HG02885 (cell line): Measurements from ENCODE around the gene TMEM123.

Experiments used
- ATAC-seq: cut with Tn5 transposase; IDR thresholded peaks from one replicate; pipeline ENCODE4 v1.9.1; 2021; ENCODE audit warnings: mild to moderate bottlenecking; ENCODE audit not compliant: unreplicated experiment, poor library complexity

The TMEM123 gene

DNA sequence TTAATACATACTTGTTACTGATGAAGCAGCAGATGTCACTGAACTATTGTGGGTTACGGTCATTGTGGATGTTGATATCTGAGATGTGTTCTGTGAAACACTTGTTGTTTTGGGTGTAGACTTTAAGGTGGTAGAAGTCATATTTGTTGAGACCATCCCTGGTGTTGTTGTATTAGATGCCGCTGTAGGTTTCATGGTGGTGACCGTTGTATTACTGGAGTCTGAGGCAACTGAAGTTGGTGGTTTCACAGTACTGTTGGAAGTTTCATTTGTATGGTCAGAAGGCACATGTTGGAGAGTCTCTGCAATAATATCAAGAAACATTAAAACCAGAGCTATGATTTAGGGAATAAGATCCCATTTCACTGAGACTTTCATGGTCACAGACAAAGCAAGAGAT, 50.7 kb downstream of the TMEM123 start:
- no peak for ATAC-seq

DNA sequence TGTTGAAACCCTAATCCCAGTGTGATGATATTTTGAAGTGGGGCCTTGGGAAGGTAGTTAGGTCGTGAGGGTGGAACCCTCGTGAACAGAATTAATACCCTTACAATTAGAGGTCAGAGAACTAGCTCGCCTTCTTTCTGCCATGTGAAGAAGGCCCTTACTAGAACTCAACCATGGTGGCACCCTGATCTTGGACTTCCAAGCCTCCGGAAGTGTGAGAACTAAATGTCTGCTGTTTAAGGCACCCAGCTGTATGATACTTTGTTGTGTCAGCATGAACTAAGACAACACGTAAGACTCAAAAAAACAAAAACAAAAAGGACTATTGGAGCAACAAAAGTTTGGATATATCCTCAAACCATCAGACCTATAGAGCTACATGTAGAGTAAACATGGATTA, 52.0 kb downstream of the TMEM123 start:
- ATAC-seq: no peak

DNA sequence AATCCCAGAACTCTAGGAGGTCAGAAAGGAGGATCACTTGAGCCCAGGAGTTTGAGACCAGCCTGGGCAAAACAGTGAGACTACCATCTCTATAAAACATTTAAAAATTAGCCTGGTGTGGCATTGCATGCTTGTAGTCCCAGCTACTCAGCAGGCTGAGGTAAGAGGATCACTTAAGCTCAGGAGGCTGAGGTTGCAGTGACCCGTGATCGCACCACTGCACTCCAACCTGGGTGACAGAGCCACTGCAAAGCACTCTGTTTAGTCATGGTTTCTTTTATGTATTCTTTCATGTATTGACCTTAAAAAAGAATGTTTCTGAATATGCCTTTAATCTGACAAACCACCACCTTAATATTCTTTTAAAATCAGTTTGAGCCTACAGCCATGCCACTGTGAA, 53.4 kb downstream of the TMEM123 start:
- ATAC-seq: no peak

DNA sequence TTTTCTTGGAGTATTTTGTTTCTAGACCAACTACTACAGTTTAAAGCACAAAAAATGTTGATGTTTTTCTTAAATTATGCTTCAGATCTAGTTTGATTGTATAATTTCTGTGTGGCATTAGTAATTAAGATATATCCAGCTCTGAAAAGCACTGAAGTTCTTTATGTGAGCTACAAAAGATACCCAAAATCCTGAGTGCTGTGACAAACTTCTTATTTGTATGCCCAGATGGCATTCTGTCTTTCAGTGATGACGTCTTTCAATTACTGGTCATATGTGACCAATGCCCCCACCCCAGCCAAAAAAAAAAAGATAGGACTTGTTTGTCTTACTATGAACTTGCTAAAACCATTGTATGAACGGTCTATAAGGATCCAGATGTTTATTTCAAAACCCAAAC, 54.3 kb downstream of the TMEM123 start:
- no peak for ATAC-seq

DNA sequence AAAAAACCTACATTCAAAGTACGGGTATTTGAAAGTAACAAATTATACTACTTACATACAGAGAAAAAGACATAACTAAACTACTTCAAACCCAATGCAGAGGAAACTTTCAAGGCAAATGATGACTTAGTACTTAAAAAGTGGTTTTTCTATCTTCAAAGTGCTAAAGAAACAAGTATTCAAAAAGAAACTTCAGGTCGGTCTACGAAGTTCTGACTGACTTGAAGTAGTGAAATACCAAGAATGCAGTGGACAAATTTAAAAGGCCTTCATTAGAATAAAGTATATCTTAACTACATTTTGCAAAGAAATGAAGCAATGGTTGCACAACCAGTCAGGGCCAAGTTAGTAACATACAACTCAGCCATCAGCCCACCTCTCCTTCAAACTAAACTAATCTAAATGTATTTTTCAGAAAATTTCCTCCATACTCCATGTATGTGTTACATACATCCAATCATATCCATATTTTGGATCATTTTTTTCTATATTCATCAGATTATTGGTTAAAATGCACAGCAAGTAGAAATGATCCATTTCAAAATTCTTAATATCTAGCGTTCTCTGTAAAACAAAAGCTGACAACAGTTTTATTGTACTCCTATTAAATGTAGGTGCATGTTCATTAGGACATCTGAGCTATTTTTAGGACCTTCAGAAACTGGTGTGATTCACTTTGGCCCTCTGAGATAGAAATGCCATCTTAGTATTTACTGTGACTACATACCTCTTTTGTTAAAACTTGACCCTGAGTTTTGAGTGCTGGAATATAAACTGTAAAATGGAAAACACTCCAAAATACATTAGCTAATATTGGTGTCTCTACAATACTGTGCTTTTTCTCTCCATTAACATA, 55.6 kb downstream of the TMEM123 start:
- no peak for ATAC-seq

DNA sequence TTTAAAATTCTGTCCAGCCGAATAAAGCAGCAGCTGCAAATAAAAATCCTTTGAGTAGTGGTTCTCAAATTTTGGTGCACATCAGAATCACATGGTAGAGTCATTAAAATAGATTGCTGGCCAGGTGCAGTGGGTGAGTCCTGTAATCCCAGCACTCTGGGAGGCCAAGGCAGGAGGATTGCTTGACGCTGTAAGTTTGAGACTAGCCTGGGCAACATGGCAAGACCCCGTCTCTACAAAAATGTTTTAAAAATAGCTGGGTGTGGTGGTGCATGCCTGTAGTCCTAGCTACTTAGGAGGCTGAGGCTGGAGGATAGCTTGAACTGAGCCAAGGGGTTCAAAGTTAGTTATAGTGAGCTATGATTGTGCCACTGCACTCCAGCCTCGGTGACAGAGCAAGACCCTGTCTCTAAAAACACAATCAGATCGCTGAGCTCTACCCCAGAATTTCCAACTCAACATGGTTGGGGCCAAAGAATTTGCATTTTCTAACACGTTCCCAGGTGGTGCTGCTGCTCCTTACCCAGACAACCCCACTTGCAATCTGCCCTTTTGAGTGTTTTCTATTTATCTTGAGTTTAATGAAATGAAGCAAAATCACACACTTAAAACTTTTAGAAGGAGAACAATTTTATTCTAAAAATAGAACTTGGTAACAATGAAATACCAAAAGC, 56.7 kb downstream of the TMEM123 start:
- no peak for ATAC-seq

DNA sequence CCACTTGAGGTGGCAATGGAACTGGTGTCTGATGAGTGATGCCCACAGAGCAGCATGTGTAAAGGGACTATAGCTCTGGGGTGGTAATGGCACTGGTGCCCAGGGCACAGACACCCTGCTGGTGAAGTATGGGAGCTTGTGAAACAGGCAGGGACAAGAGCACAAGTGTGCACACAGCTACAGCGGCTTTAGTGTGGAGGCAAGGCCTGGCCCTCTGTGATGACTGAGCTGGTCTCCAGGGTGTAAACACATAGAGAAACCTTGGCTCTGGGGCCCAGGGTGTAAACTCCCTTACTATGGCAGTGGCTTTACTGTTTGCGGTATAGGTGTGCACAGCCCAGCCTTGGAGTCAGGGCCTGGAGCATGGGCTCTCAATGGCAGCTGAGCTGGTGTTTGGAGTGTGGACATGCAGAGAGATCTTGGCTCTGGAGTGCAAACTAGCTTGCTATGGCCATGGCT, 59.3 kb downstream of the TMEM123 start:
- ATAC-seq: no peak

DNA sequence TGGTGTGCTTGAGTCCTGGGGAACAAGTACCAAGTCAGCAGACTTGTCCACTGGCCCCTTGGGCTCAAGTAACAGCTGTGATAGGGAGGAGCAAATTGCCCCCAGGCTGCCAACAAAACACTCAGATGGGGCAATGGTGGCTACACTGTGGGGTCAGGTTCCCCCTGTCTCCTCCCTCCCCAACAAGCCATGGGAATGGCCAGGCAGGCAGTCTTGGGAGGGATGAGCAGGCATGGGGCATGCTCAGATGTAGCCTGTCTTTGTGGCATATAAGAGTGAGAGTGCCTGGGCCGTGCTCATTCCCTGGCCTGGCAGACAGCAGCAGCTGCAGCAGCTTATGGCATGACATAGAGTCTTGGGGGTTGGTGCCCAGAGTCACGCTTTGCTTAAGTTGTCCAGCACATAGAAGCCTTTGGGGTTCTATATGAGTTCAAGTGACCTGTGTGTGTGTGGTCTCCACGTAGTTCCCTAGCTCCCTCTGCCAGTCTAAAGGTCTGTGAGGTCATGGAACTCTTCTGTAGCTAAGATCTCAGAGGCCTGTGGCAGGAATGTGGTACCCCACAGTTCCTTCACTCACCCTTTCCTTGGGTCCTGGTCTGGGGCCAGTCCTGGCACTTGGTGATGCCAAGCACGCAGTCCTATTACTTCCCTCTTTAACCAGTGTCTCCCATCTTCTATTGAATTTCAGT, 60.9 kb downstream of the TMEM123 start:
- ATAC-seq: no peak

DNA sequence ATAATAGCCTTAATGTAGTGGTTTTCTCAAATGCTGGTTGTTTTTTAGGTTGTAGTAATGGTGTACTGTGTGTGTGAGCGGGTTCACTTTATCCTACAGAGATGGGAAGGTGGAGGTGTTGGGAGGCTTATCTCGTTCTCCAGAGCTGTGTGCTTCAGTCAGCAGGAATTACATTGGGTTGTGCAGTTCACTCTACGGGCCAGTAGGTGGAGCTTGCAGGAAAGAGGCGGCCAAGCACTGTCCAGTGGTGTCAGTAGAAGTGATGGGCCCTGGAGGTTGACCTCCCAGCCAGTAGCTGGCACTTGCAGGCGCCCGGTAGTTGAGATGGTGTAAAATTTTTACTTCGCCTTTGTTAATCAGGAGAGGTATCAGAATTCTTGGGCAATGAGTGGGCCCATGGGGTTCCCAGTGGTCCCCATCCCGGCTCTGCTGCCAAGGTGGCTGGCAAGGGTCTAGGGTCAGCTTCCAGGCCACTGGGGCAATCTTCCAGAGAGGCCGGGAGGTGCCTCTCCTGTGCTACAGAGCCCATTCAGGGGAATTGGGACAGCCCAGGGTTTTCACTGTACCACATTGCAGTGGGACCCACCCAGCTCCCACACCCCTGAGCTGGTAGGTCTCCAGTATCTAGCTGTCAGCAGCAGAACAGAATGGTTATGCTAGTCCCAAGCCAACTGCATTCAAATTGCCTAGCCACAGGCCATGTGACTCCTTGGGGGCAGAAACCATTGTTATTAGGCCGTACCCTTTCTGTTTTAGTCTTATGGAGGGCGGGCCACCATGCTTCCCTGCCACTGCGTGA, 61.7 kb downstream of the TMEM123 start:
- ATAC-seq: peak; percentile 87

DNA sequence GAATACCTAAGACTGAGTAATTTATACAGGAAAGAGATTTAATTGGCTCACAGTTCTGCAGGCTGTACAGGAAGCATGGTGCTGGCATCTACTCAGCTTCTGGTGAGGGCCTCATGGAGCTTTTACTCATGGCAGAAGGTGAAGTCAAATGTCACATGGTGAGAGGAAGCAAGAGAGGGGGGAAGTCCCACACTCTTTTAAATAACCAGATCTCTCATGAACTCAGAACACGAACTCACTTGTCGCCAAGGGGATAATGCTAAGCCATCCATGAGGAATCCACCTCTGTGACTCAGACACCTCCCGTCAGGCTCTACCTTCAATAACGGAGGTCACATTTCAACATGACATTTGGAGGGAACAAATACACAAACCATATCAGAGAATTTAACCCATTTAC, 63.3 kb downstream of the TMEM123 start:
- no peak for ATAC-seq

DNA sequence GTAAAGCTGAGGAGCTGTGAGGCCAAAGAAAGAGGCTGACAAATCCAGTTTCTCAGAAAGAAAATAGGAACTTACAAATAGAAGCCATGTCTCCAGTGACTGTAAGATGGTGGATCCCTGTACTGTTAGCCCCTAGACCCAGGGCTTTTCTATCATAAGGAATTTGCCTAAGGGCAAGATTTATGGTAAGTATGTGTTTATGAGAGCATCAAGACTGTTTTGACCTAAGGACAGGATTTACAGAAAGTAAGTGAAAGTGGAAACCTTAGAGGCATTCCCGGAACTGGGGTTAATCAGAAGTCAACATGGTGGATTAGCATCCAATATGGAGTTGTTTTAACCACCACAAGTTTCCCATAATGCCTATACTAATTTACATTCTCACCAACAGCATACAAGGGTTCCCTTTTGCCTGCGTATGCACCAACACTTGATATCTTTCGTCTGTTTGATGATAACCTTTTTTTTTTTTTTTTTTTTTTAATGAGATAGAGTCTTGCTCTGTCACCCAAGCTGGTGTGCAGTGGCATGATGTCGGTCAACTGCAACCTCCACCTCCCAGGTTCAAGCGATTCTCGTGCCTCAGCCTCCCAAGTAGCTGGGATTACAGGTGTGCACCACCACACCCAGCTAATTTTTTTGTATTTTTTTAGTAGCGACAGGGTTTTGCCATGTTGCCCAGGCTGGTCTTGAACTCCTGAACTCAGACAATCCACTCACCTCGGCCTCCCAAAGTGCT, 65.4 kb downstream of the TMEM123 start:
- no peak for ATAC-seq

DNA sequence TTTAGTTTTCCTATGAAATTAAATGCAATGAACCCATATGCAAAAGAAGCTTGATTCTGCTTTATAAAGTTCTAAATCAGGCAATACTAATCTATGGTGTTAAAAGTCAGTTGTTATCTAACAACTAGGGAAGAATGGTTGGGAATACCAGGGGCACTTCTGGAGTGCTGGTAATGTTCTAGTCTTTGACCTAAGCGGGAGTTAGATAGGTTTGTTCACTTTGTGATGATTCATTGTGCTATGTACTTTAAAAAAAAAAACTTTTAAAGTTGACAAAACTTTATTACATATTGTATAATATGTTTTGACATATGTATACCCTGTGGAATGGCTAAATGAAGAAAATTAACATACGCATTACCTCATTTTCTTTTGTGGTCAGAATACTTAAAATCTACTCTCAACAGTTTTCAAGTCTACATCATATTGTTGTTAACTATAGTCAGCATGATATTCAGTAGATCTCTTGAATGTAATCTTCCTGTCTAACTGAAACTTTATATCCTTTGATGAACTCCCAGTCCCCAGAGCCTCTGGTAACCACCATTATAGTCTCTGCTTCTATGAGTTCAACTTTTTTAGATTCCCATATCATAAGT, 66.3 kb downstream of the TMEM123 start:
- ATAC-seq: no peak

DNA sequence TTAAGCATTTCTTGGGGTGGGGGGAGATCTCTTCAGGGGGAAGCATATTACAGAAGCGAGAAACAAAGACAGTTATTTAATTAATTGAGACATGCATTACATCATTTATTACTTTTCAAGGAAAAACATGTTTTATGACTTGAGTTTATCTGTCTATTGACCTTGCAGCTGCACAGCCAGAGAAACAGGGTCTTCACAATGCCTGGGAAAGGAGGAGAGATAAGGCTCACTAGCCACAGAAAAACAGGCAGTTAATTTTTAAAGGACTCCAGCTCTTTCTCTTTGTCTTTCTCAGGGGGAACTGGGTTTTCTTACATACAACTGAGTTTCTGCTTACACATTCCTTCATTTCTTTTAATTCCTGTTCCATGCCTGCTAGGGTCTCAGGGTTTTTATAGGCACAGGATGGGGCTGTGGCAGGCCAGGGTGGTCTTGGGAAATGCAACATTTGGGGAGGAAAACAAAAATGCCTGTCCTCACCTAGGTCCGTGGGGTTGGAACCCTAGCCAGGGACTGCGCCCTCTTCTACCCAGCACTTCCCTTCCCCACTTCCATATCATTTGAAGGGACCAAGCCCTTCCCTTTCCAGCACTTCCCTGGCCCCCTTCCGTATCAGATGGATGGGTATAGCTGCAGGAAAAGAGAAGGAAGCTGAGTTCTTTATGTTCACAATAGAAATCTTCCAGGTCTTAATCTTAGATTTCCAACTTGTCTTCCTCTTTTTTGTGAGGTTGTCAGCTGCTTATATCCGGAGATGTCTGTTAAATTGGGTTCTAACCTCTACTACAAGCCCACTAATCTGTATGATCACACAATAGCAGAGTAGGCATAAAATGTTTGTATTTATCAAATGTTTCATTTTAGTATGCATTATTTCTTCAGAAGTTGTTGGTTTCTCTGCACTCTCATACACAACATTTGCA, 67.2 kb downstream of the TMEM123 start:
- ATAC-seq: no peak

DNA sequence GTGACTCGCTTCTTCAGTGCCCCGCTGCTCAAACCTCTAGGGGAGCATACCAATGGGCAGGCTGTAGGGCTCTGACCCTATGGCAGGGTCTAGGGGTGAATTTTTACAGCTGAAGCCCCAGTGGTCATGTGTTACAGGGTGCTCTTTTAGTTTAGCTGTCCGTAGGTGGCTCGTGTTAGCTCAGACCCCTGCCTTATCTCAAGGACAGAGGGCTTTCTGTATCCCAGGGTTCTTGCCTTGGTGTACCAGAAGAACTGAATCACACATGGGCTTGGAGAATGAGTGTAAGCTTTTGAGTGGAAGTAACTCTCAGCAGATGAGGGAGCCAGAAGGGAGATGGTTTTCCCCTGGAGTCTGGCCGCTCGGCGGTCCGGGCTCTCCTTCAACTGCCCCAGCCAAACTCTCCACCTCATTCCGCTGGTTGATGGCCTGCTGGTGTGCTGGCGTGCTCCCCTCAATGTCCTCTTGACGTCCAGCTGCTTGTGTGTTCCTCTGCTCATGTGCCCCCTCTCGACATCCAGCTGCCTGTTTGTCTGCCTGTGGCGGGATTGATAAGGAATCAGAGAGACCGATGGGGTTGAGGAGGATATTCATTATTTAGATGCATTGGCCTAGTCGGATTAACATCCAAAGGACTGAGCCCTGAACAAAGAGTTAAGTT, 68.0 kb downstream of the TMEM123 start:
- ATAC-seq: no peak

DNA sequence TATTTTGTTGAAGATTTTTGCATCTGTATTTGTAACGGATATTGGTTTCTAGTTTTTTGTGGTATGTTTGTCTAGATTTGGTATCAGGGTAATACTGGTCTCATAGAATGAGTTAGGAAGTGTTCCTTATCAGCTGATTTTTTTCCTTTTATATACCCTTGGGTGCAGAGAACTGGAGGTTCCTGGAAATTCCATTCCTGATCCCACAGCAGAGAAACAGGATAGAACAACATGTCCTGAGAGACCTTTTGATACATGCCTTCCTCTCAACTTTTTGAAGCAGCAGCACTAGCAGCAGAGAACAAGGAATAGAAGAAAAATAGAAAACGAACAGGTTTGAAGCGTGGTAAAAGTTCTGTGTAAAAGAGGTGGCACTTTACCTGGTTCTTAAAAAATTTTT, 68.7 kb downstream of the TMEM123 start:
- no peak for ATAC-seq

DNA sequence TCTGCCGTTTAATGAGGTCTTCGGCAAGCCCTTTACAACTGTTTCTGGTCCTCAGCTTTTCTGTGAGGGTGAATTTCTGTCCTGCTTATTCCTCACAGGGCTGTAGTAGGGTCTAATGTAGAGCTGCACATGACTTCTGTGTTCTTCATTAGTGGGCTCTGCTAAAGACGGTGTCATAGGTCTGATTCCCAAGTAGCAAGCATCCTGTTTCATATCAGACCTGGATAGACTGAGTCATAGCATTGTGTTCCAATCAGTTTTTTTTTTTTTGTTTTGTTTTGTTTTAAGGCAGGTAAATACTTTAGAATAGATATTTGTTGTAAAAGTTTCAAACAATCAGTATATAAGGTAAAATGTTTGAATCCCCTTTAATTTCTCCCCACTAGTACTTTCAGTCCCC, 70.2 kb downstream of the TMEM123 start:
- no peak for ATAC-seq

DNA sequence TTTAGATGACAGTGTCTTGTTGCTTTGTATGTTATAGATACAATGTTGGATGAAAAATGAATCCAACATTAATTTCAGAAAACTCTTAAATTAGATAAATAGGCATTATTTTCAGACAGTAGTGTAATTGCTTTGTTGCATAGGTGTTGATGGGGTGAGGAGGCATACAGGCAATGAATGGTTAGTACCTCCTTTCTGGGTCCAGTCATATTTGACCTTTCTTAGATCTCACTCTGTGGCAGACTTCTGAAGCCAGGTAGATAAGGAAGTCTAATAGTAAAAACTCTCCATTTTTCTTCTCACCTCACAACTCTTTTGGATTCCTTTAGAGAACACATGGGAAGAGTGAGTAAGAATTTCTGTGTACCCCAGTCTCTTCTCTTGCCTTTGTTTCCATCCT, 73.7 kb downstream of the TMEM123 start:
- ATAC-seq: no peak

DNA sequence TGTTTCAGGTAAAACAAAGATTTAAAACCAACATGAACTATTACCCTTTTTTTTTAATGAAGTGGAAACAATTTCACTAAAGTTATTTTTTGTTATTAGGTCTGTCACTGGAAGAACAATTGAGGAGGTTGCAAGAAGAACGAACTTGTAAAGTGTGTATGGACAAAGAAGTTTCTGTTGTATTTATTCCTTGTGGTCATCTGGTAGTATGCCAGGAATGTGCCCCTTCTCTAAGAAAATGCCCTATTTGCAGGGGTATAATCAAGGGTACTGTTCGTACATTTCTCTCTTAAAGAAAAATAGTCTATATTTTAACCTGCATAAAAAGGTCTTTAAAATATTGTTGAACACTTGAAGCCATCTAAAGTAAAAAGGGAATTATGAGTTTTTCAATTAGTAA, 74.7 kb downstream of the TMEM123 start:
- ATAC-seq: no peak
